Naive thymus-derived CD4-positive, alpha-beta T cell (primary cell): Measurements from ENCODE around the gene B3GAT3. TPM values are rescaled to one million over a fixed set of nuclear protein-coding genes. Genes with fewer than 3 reads are reported as not detected.
A peak's percentile ranks its signal among the peaks of the same experiment; 100 is the strongest.

Experiments used
- ATAC-seq: fragments of 150-1000 bp; cut with Tn5 transposase; 2 replicates; pipeline ENCODE4 v1.10.0; 2021; ENCODE audit warnings: mild to moderate bottlenecking, moderate library complexity
- CTCF ChIA-PET: fragments of 350-600 bp; sonication (Branson Sonifier 250); formaldehyde crosslinking; loops from one replicate; lab custom pipeline; 2021; ENCODE audit warnings: antibody characterized with exemption; lab: Charles Lee
- POLR2A ChIA-PET: fragments of 350-600 bp; sonication (Branson Sonifier 250); formaldehyde crosslinking; loops from one replicate; lab custom pipeline; 2021; ENCODE audit warnings: antibody characterized with exemption, inconsistent platforms; lab: Charles Lee
- DNase-seq, 9 donors: peaks; one replicate each; pipeline versions ENCODE4 v3.0.0 to v3.0.0-alpha.2; 2020 to 2022; ENCODE audit warnings: mixed read lengths in 1 of 9
- H3K27ac ChIP-seq: one replicate; pipeline ENCODE4 v1.7.0; 2013; ENCODE audit warnings: mild to moderate bottlenecking, low read depth, low read length, moderate library complexity
- H3K27me3 ChIP-seq, 2 donors: one replicate each; pipeline ENCODE4 v1.7.0; 2013; ENCODE audit warnings: low read length in 2 of 2, mild to moderate bottlenecking in 2 of 2, moderate library complexity in 2 of 2; ENCODE audit not compliant: control insufficient read depth in 2 of 2, insufficient read depth in 2 of 2
- H3K36me3 ChIP-seq, 3 experiments: 1 replicate in 2 of 3; 2 replicates in 1 of 3; pipeline ENCODE4 v1.7.0; 2013; ENCODE audit warnings: low read length in 3 of 3, mild to moderate bottlenecking in 3 of 3, moderate library complexity in 1 of 3; ENCODE audit not compliant: insufficient read depth in 3 of 3, control insufficient read depth in 2 of 3
- H3K4me1 ChIP-seq, 2 donors: one replicate each; pipeline ENCODE4 v1.7.0; 2013; ENCODE audit warnings: low read length in 2 of 2, mild to moderate bottlenecking in 2 of 2, moderate library complexity in 1 of 2; ENCODE audit not compliant: control insufficient read depth in 2 of 2, insufficient read depth in 2 of 2
- H3K4me3 ChIP-seq: 2 replicates; pipeline ENCODE4 v1.7.0; 2013; ENCODE audit warnings: mild to moderate bottlenecking, low read length
- H3K9me3 ChIP-seq, 3 experiments: 1 replicate in 2 of 3; 2 replicates in 1 of 3; pipeline ENCODE4 v1.7.0; 2013; ENCODE audit warnings: low read length in 3 of 3; ENCODE audit not compliant: control insufficient read depth in 2 of 3
- H3K27ac Mint-ChIP-seq, 9 donors: one replicate each; pipeline ENCODE4 v1.8.0; 2020 to 2022; ENCODE audit warnings: mixed read lengths in 9 of 9, mild to moderate bottlenecking in 8 of 9, moderate library complexity in 5 of 9, inconsistent platforms in 2 of 9
- H3K27me3 Mint-ChIP-seq, 5 donors: one replicate each; pipeline ENCODE4 v1.8.0; 2021 to 2022; ENCODE audit warnings: mixed read lengths in 5 of 5, mild to moderate bottlenecking in 1 of 5
- H3K36me3 Mint-ChIP-seq, 5 donors: one replicate each; pipeline ENCODE4 v1.8.0; 2020 to 2022; ENCODE audit warnings: mixed read lengths in 5 of 5, mild to moderate bottlenecking in 3 of 5, inconsistent platforms in 1 of 5
- H3K4me1 Mint-ChIP-seq, 7 donors: one replicate each; pipeline ENCODE4 v1.8.0; 2020 to 2022; ENCODE audit warnings: mixed read lengths in 7 of 7, mild to moderate bottlenecking in 3 of 7, inconsistent platforms in 1 of 7
- H3K4me3 Mint-ChIP-seq, 10 donors: one replicate each; pipeline ENCODE4 v1.8.0; 2020 to 2022; ENCODE audit warnings: mild to moderate bottlenecking in 10 of 10, mixed read lengths in 10 of 10, moderate library complexity in 6 of 10, inconsistent platforms in 2 of 10
- H3K9me3 Mint-ChIP-seq, 11 donors: one replicate each; pipeline ENCODE4 v1.8.0; 2020 to 2022; ENCODE audit warnings: mixed read lengths in 11 of 11, mild to moderate bottlenecking in 4 of 11, inconsistent platforms in 1 of 11, moderate library complexity in 1 of 11
- intact Hi-C, 2 donors: fragments of 100-400 bp; cut with micrococcal nuclease; formaldehyde crosslinking; loops; one replicate each; pipeline ENCODE4 v1.15.1; 2023
- microRNA-seq: library from miRNA; unstranded; fragments of <30 nt; microRNA quantifications from one replicate; pipeline ENCODE4 v1.2.0, GENCODE V29; 2022; ENCODE audit warnings: borderline microRNAs expressed
- polyA plus RNA-seq, 2 donors: library from polyadenylated mRNA; unstranded; fragments of 300-500 nt; fragmentation: Illumina TruSeq; gene quantifications; one replicate each; pipeline ENCODE4 v1.2.3, GENCODE V29; 2021
- total RNA-seq, 6 experiments: library from RNA in 5 of 6; stranded (reverse) in 5 of 6; gene quantifications; 1 replicate in 5 of 6; 2 replicates in 1 of 6; pipeline ENCODE4 v1.2.3 and lab custom pipeline; 2021 to 2026

The B3GAT3 gene
- total and polyA plus RNA-seq, 7 experiments from 2014 or later = 35.0 to 78.1 (median 64.4) TPM

- Mint-ChIP-seq H3K4me3 (no peak overlapping the region), H3K4me1 (peaks cover 20 to 51% (median 45%) of the 10 kb centered on the region in 7 donors), H3K27ac (peak overlapping the region in 7 of 9 donors; percentile 28 to 81 (median 56)), H3K27me3 (no peaks in the 10 kb centered on the region), H3K36me3 (peaks cover 15 to 49% (median 33%) of the 10 kb centered on the region in 5 donors), H3K9me3 (no peaks in the 10 kb centered on the region)
- DNase-seq = no peak
- Histone ChIP-seq H3K36me3 (peaks cover 11 to 89% (median 18%) of the 10 kb centered on the region in 3 experiments), H3K27ac (no peak overlapping the region), H3K4me1 (peaks cover under 1 to 4% of the 10 kb centered on the region in 2 donors), H3K27me3 (no peaks in the 10 kb centered on the region), H3K4me3 (no peak overlapping the region), H3K9me3 (no peaks in the 10 kb centered on the region)
- ChIA-PET CTCF (interaction anchor here (0.5 to 2.0 kb wide), 4 partner anchors 8 to 174 kb away, joined by 3 to 14 read pairs (median 4); no protein-coding TSS in a partner anchor), POLR2A (interaction anchor here (0.9 to 1.0 kb wide), 2 partner anchors 16 to 24 kb away, joined by 3 to 5 read pairs; partner anchors contain the start of gene TUT1)
- intact Hi-C loops = no loop called here
- peak; percentile 41 for ATAC-seq
Observed at GRCh38 chr11:62567018-62567633, 54.7 kb downstream of the B3GAT3 start.

- peak overlapping the region in 4 of 9 donors; percentile 1 to 67 (median 30) for H3K27ac Mint-ChIP-seq
- no peaks in the 10 kb centered on the region for H3K9me3 ChIP-seq
- H3K4me3 Mint-ChIP-seq = no peak overlapping the region
- ChIA-PET CTCF (interaction anchor here (0.7 kb wide), 2 partner anchors 14 to 142 kb away, joined by 3 to 4 read pairs; no protein-coding TSS in a partner anchor), POLR2A (interaction anchor here (0.9 to 1.5 kb wide), 3 partner anchors 8 to 275 kb away, joined by 3 to 5 read pairs (median 3); partner anchors contain the start of gene EEF1G)
- peaks cover 11 to 84% (median 18%) of the 10 kb centered on the region in 3 experiments for H3K36me3 ChIP-seq
- peaks cover 0 to 3% of the 10 kb centered on the region in 2 donors for H3K4me1 ChIP-seq
- H3K4me1 Mint-ChIP-seq = peaks cover 15 to 48% (median 43%) of the 10 kb centered on the region in 7 donors
- no peaks in the 10 kb centered on the region for H3K9me3 Mint-ChIP-seq
- no peak overlapping the region for H3K4me3 ChIP-seq
- H3K27me3 Mint-ChIP-seq = no peaks in the 10 kb centered on the region
- H3K27me3 ChIP-seq = no peaks in the 10 kb centered on the region
- peaks cover 8 to 48% (median 31%) of the 10 kb centered on the region in 5 donors for H3K36me3 Mint-ChIP-seq
- no peak for DNase-seq
- no peak for ATAC-seq
- no peak overlapping the region for H3K27ac ChIP-seq
- intact Hi-C loops = no loop called here
Observed at GRCh38 chr11:62566247-62566646, 55.5 kb downstream of the B3GAT3 start.

Small RNAs within 50 kb of the gene (microRNA-seq; reads per million reads assigned to microRNA genes)
- gene MIR6747 = 2.1 reads per million

Other genes with a start within 250 kb of the B3GAT3 start
- not detected for gene SCGB1A1, start 203.0 kb downstream of the B3GAT3 start, total RNA-seq
- not detected for gene SCGB1A1, start 203.0 kb downstream of the B3GAT3 start, polyA plus RNA-seq
- 100 to 1,000 TPM; 174 to 622 (median 243) TPM for gene AHNAK, start 75.2 kb downstream of the B3GAT3 start, total RNA-seq
- gene AHNAK, start 75.2 kb downstream of the B3GAT3 start, polyA plus RNA-seq = 1 to 10 TPM; 6.7 to 7.7 TPM
- 1,000 to 10,000 TPM; 1,186 to 2,550 (median 2,338) TPM for gene EEF1G, start 48.1 kb downstream of the B3GAT3 start, total RNA-seq
- gene EEF1G, start 48.1 kb downstream of the B3GAT3 start, polyA plus RNA-seq = 1,000 to 10,000 TPM; 2,027 to 2,354 TPM
- 10 to 100 TPM; 34.5 to 54.6 (median 37.4) TPM for gene TUT1, start 30.5 kb downstream of the B3GAT3 start, total RNA-seq
- 10 to 100 TPM; 20.2 to 25.4 TPM for gene TUT1, start 30.5 kb downstream of the B3GAT3 start, polyA plus RNA-seq
- 100 to 1,000 TPM; 134 to 238 (median 199) TPM for gene MTA2, start 20.1 kb downstream of the B3GAT3 start, total RNA-seq
- gene MTA2, start 20.1 kb downstream of the B3GAT3 start, polyA plus RNA-seq = 10 to 100 TPM; 25.6 to 46.4 TPM
- 100 to 1,000 TPM; 152 to 209 (median 188) TPM for gene EML3, start 9.2 kb downstream of the B3GAT3 start, total RNA-seq
- 10 to 100 TPM; 14.6 to 23.9 TPM for gene EML3, start 9.2 kb downstream of the B3GAT3 start, polyA plus RNA-seq
- 1 to 10 TPM; 1.2 to 2.4 (median 2.0) TPM for gene ROM1, start 8.7 kb downstream of the B3GAT3 start, total RNA-seq
- gene ROM1, start 8.7 kb downstream of the B3GAT3 start, polyA plus RNA-seq = under 1 TPM in 1 of 2 donors, not detected in 1; 0.51 TPM
- gene GANAB, start 24.6 kb upstream of the B3GAT3 start, total RNA-seq = 100 to 1,000 TPM; 203 to 313 (median 286) TPM
- gene GANAB, start 24.6 kb upstream of the B3GAT3 start, polyA plus RNA-seq = 100 to 1,000 TPM; 157 to 189 TPM
- 10 to 100 TPM; 14.0 to 33.8 (median 32.1) TPM for gene INTS5, start 31.3 kb upstream of the B3GAT3 start, total RNA-seq
- gene INTS5, start 31.3 kb upstream of the B3GAT3 start, polyA plus RNA-seq = 10 to 100 TPM; 39.1 to 72.2 TPM
- gene C11orf98, start 43.2 kb upstream of the B3GAT3 start, total RNA-seq = 100 to 1,000 TPM in 1 of 5 experiments, 10 to 100 TPM in 4; 23.2 to 103 (median 47.6) TPM
- 10 to 100 TPM; 84.2 to 96.9 TPM for gene C11orf98, start 43.2 kb upstream of the B3GAT3 start, polyA plus RNA-seq
- gene CSKMT, start 43.3 kb upstream of the B3GAT3 start, total RNA-seq = 10 to 100 TPM in 4 of 5 experiments, 1 to 10 TPM in 1; 8.9 to 29.3 (median 23.7) TPM
- gene CSKMT, start 43.3 kb upstream of the B3GAT3 start, polyA plus RNA-seq = 1 to 10 TPM; 2.5 TPM
- 1 to 10 TPM; 2.2 to 8.2 (median 5.8) TPM for gene UQCC3, start 49.7 kb upstream of the B3GAT3 start, total RNA-seq
- gene UQCC3, start 49.7 kb upstream of the B3GAT3 start, polyA plus RNA-seq = 10 to 100 TPM in 1 of 2 donors, 1 to 10 TPM in 1; 9.1 to 11.1 TPM
- gene LBHD1, start 50.3 kb upstream of the B3GAT3 start, total RNA-seq = 10 to 100 TPM; 13.8 to 26.4 (median 20.8) TPM
- gene LBHD1, start 50.3 kb upstream of the B3GAT3 start, polyA plus RNA-seq = 1 to 10 TPM; 3.5 to 5.9 TPM
- 100 to 1,000 TPM; 114 to 215 (median 207) TPM for gene UBXN1, start 57.1 kb upstream of the B3GAT3 start, total RNA-seq
- 100 to 1,000 TPM; 218 to 256 TPM for gene UBXN1, start 57.1 kb upstream of the B3GAT3 start, polyA plus RNA-seq
- gene LRRN4CL, start 67.5 kb upstream of the B3GAT3 start, total RNA-seq = under 1 TPM in 3 of 5 experiments, not detected in 2; 0.12 to 0.38 (median 0.24) TPM
- gene LRRN4CL, start 67.5 kb upstream of the B3GAT3 start, polyA plus RNA-seq = not detected
- gene BSCL2, start 85.4 kb upstream of the B3GAT3 start, total RNA-seq = 10 to 100 TPM; 28.4 to 53.9 (median 39.0) TPM
- gene BSCL2, start 85.4 kb upstream of the B3GAT3 start, polyA plus RNA-seq = 10 to 100 TPM; 57.9 to 63.5 TPM
- not detected for gene GNG3, start 85.7 kb upstream of the B3GAT3 start, total RNA-seq
- not detected for gene GNG3, start 85.7 kb upstream of the B3GAT3 start, polyA plus RNA-seq
- gene HNRNPUL2, start 105.5 kb upstream of the B3GAT3 start, total RNA-seq = 10 to 100 TPM; 43.4 to 77.5 (median 65.3) TPM
- gene HNRNPUL2, start 105.5 kb upstream of the B3GAT3 start, polyA plus RNA-seq = 1 to 10 TPM; 1.9 TPM
- gene TTC9C, start 106.5 kb upstream of the B3GAT3 start, total RNA-seq = 10 to 100 TPM; 13.1 to 53.0 (median 47.1) TPM
- gene TTC9C, start 106.5 kb upstream of the B3GAT3 start, polyA plus RNA-seq = 10 to 100 TPM; 12.0 to 29.3 TPM
- gene ZBTB3, start 132.2 kb upstream of the B3GAT3 start, total RNA-seq = 10 to 100 TPM in 3 of 5 experiments, 1 to 10 TPM in 2; 6.4 to 24.1 (median 19.0) TPM
- 1 to 10 TPM; 4.1 to 7.7 TPM for gene ZBTB3, start 132.2 kb upstream of the B3GAT3 start, polyA plus RNA-seq
- gene POLR2G, start 139.6 kb upstream of the B3GAT3 start, total RNA-seq = 100 to 1,000 TPM in 1 of 5 experiments, 10 to 100 TPM in 4; 62.7 to 109 (median 77.8) TPM
- gene POLR2G, start 139.6 kb upstream of the B3GAT3 start, polyA plus RNA-seq = 100 to 1,000 TPM; 225 to 245 TPM
- 10 to 100 TPM; 13.1 to 34.9 (median 24.1) TPM for gene TAF6L, start 149.4 kb upstream of the B3GAT3 start, total RNA-seq
- 10 to 100 TPM in 1 of 2 donors, 1 to 10 TPM in 1; 8.4 to 13.9 TPM for gene TAF6L, start 149.4 kb upstream of the B3GAT3 start, polyA plus RNA-seq
- 10 to 100 TPM; 23.2 to 72.3 (median 50.9) TPM for gene TMEM179B, start 165.4 kb upstream of the B3GAT3 start, total RNA-seq
- gene TMEM179B, start 165.4 kb upstream of the B3GAT3 start, polyA plus RNA-seq = 100 to 1,000 TPM; 103 to 113 TPM
- 10 to 100 TPM in 3 of 5 experiments, 1 to 10 TPM in 2; 6.3 to 24.5 (median 21.0) TPM for gene TMEM223, start 170.0 kb upstream of the B3GAT3 start, total RNA-seq
- gene TMEM223, start 170.0 kb upstream of the B3GAT3 start, polyA plus RNA-seq = 10 to 100 TPM; 58.5 to 60.4 TPM
- 100 to 1,000 TPM in 4 of 5 experiments, 10 to 100 TPM in 1; 92.1 to 421 (median 195) TPM for gene NXF1, start 183.5 kb upstream of the B3GAT3 start, total RNA-seq
- 100 to 1,000 TPM in 1 of 2 donors, 10 to 100 TPM in 1; 66.9 to 106 TPM for gene NXF1, start 183.5 kb upstream of the B3GAT3 start, polyA plus RNA-seq
- 100 to 1,000 TPM in 2 of 5 experiments, 10 to 100 TPM in 3; 47.0 to 152 (median 57.3) TPM for gene STX5, start 210.1 kb upstream of the B3GAT3 start, total RNA-seq
- 10 to 100 TPM; 23.8 to 32.8 TPM for gene STX5, start 210.1 kb upstream of the B3GAT3 start, polyA plus RNA-seq
- gene TEX54, start 210.9 kb upstream of the B3GAT3 start, total RNA-seq = under 1 TPM in 1 of 5 experiments, not detected in 4; 0.89 TPM
- gene TEX54, start 210.9 kb upstream of the B3GAT3 start, polyA plus RNA-seq = 1 to 10 TPM; 1.6 to 2.1 TPM
- gene WDR74, start 217.6 kb upstream of the B3GAT3 start, total RNA-seq = 100 to 1,000 TPM in 4 of 5 experiments, 10 to 100 TPM in 1; 87.2 to 279 (median 102) TPM
- 10 to 100 TPM; 55.0 to 56.9 TPM for gene WDR74, start 217.6 kb upstream of the B3GAT3 start, polyA plus RNA-seq